Skin of body (tissue), 2 donors: ENCODE results near the gene CRADD. TPM values are rescaled to one million over a fixed set of nuclear protein-coding genes. Genes with fewer than 3 reads are reported as not detected.

Source experiments
- DNase-seq: peaks from one replicate; lab custom pipeline; 2025; lab: John Stamatoyannopoulos, UW
- total RNA-seq: library from RNA; depleted of rRNA; stranded (reverse); fragments of >200 nt; gene quantifications from one replicate; pipeline ENCODE4 v1.2.3, GENCODE V29; 2014

The CRADD gene
- total RNA-seq, 1 donor from 2014 or later, result 15.5 TPM

DNA sequence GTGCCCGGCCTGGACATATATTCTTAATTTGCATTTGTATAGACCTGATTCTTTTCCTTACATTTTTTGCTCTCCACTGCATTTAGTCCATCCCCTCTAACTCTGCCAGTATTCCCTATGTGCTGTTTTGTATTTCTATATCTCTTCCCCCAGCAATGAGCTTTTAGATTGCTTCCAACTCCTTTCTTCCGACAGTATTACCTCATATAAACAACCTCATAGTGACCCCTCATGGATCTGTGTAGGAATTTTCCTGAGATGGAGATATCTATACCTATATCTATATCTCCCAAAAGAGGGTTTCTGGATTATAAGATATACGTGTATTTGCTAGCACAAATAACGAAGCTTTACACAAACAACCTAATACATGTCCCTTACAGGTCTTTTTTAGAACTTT, 161.9 kb downstream of the CRADD start:
- DNase-seq, result no peak

GRCh38 chr12:93841671-93842070, 164.5 kb downstream of the CRADD start:
- no peak for DNase-seq

DNA sequence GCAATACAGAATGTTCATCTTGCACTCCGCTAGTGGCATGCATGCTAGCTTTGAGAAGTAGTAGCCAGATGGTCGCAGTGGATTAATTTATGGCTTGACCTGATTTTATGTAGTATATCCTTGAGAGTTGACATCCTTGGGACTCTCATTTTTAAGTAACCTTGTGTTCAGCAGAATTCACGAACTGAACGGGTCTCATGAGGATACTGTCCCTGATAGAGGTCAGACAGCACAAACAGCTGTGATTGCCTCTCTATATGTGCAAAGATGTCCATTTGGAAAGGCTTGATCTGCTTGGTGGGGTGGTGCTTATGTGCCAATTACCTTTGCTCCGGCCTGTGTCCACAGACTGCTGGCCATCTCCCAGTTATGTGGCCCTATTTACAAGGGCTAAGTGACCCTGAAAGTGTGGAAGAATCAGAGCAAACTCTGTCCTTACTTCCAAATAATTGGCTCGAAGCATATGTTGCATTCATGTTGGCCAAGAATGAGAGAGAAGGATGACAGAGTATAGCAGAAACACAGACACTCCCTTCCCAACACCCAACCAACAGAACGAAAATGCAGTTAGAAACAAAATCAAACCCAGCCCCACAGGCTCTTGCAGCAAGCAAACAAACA, 167.1 kb downstream of the CRADD start:
- DNase-seq, result peak; percentile 95

- no peak for DNase-seq
Measured at GRCh38 chr12:93846936-93847516, 169.9 kb downstream of the CRADD start.

GRCh38 chr12:93847517-93848474, 170.6 kb downstream of the CRADD start:
- DNase-seq, result no peak

GRCh38 chr12:93848523-93849101, 171.4 kb downstream of the CRADD start:
- DNase-seq, result no peak

GRCh38 chr12:93849946-93850345, 172.8 kb downstream of the CRADD start:
- DNase-seq, result no peak

DNA sequence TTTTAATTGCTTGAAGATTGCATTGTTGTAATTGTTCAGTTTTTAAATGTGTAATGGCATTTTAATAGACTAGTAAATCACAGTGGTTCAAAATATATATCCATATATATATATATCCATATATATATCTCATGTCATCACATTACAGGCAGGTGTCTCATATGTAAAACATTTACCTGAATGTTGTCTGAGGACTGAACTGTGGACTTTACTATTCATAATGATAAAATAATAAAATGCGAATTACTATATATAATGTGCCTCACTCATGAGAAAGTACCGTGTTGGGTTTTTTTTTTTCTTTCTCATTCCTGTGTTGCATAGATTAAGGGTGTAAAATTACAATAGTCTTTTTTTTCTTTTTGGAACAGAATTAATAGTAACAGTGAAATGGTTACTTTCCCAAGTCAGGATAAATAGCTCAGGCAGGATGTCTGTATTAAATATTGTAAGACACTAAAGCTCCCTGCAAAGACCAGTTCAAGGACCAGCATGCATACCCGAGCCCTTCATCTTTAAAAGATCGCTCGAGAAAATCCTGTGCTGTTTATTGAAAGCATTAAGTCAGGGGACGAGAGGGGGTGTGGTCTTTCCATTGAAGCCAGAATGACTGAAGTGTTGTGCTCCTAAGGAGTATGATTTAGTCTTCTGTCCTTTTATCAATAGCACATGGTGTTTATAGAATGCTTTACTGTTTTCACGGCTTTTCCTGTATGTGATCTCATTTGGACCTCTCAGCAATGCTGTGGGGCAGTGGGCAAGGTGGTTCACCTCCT, 173.5 kb downstream of the CRADD start:
- no peak for DNase-seq

GRCh38 chr12:93851257-93851671, 174.1 kb downstream of the CRADD start:
- DNase-seq, result no peak

DNA sequence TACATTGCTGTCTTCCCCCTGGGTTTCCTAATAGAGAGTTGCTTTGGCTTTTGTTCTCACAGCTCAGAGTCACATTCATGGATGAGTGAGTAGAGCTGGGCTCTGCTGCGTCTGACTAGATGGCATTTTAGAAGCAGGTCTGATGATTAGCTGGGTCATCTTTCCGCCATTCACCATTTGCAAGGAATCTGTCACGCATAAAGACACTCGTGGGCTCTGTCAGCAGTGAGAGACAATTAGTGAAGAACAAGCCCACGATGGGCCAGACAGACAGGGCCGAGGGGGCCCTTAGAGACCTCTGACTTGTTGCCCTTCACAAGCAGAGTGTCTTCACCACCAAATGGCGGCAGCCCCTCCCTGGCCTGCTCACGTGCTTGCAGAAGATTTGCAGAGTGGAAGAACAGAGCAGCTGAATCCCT, 175.0 kb downstream of the CRADD start:
- no peak for DNase-seq

- DNase-seq, result no peak
Measured at GRCh38 chr12:93853698-93854478, 176.7 kb downstream of the CRADD start.

DNA sequence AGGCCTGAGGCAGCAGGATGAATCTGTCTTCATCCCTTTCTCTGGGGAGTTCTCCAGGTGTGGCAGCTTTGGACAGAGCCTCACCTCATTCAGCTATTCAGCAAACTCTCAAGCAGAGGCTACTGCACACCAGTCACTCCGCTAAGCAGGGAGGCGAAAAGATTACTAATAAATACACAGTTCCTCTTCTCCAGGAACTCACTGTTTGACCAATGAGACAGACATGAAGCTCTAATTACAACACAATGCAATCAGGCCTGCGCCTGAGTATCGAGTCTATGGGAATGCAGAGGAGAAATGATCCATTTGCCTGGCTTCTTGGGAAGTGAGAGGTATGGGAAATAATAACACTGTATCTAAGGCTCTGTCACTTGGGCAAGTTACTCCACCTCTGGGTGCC, 178.1 kb downstream of the CRADD start:
- no peak for DNase-seq

- DNase-seq, result no peak
Measured at GRCh38 chr12:93856611-93857010, 179.4 kb downstream of the CRADD start.

DNA sequence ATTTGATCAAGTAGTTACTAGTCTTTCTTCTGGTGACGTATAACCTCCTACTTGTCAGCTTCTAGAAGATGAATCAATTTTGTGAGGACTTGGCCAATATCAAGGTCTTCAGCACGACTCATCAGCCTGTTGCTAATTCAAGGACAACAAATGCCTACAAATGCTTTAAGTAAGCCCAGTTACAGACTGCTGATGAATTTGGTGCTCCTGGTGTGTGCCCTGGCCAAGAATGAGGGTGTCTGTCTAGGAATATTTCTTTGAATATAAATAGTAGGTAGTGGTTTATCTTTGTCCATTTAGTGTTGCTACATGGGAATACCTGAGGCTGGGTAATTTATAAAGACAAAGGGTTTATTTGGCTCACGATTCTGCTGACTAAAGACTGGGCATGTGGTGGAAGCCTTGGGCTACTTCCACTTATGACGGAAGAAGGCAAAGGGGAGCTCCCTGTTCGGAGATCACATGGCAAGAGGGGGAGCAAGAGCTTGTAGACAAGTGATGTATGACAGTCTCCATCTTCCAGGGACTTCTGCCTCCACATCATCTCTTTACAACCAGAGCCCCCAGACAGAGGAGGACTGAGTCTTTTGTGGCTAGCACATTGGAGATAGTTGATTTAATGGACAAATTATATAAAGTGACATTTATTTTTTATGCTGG, 180.2 kb downstream of the CRADD start:
- DNase-seq, result no peak

DNA sequence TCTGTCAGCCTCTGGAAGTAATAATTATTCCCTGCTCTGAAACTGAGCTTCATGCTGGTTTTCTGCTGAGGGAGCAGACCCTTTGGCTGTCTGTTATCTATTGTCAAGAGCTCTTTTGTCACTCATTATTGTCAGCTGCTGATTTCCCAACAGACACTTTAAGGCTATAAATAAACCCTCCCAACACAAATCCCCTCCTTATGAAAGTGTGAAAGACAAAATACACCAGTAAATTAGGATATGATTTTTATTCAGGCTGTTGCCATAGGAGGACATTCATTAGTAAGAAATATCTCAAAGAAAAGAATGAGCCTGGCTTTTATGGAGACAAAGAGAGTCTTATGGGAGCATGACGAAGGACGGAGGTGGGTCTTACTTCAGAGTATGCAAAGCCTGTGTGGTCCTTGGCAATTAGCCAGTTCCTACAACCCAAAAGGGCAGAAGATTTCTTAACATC, 180.8 kb downstream of the CRADD start:
- DNase-seq, result peak; percentile 68

GRCh38 chr12:93860668-93861373, 183.6 kb downstream of the CRADD start:
- no peak for DNase-seq

- no peak for DNase-seq
Measured at GRCh38 chr12:93862424-93862823, 185.2 kb downstream of the CRADD start.

DNA sequence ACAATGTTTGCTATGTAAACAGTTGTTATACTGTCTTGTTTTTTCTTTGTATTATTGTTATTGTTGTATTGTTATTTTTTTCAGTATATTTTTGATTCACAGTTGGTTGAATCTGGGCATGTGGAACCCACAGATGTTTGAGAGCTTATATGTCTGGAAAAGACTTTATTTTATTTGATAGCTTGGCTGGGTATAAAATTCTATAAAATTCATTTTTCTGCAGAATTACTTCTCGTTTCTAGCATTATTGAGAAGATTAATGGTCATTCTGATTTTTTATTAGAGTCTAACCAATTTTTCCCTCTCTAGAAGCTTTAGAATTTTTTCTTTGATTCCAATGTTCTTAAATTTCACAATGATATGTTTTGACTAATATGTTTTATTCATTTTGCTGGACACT, 188.6 kb downstream of the CRADD start:
- DNase-seq, result no peak

- peak; percentile 13 for DNase-seq
Measured at GRCh38 chr12:93868771-93869170, 191.6 kb downstream of the CRADD start.
